Chondrocyte (in vitro differentiated cells): ENCODE measurements around the gene ABI3BP. TPM values are rescaled to one million over a fixed set of nuclear protein-coding genes. Genes with fewer than 3 reads are reported as not detected.
A peak's percentile ranks its signal among the peaks of the same experiment; 100 is the strongest.

Source experiments
- DNase-seq: peaks from one replicate; pipeline ENCODE4 v3.0.0; 2021; ENCODE audit warnings: mixed read lengths, low spot score
- H3K27ac Mint-ChIP-seq: one replicate; pipeline ENCODE4 v1.8.0; 2021; ENCODE audit warnings: mild to moderate bottlenecking, moderate library complexity, mixed read lengths; ENCODE audit not compliant: unreplicated experiment
- H3K27me3 Mint-ChIP-seq: 2 replicates; pipeline ENCODE4 v1.8.0; 2021; ENCODE audit warnings: low read depth, mixed read lengths
- H3K36me3 Mint-ChIP-seq: 2 replicates; pipeline ENCODE4 v1.8.0; 2021; ENCODE audit warnings: low read depth, mixed read lengths
- H3K4me1 Mint-ChIP-seq: 2 replicates; pipeline ENCODE4 v1.8.0; 2021; ENCODE audit warnings: low read depth, mild to moderate bottlenecking, mixed read lengths
- H3K4me3 Mint-ChIP-seq: one replicate; pipeline ENCODE4 v1.8.0; 2021; ENCODE audit warnings: mild to moderate bottlenecking, moderate library complexity, mixed read lengths; ENCODE audit not compliant: unreplicated experiment
- H3K9me3 Mint-ChIP-seq: 2 replicates; pipeline ENCODE4 v1.8.0; 2021; ENCODE audit warnings: low read depth, mixed read lengths
- CTCF ChIP-seq: fragments of 200-600 bp; sonication (generic); IDR thresholded peaks from 2 replicates; pipeline ENCODE4 v1.5.0; 2021; ENCODE audit warnings: antibody characterized with exemption, mild to moderate bottlenecking, moderate library complexity
- total RNA-seq: library from RNA; stranded (reverse); gene quantifications from 3 replicates; pipeline ENCODE4 v1.2.1, GENCODE V29; 2021

The ABI3BP gene
- total RNA-seq, 1 donor from 2014 or later = 10.2 TPM

DNA sequence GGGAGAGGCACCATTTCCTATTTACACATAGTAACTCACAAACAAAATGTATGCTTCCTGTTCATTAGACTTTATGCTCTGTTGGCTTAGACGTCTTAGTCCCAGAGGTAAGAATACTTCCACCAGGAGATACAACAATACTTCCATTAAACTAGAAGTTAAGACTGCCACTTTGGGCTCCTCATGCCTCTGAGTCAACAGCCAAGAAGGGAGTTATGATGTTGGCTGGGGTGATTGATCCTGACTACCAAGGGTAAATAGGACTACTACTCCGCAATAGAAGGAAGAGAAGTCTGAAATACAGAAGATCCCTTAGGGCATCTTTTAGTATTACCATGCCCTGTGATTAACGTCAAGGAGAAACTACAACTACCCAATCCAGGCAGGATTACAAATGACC lies 43.5 kb upstream of the ABI3BP start:
- no peak overlapping the region for H3K4me3 Mint-ChIP-seq
- peak overlapping the region; percentile 87 for H3K27ac Mint-ChIP-seq
- peaks cover 49% of the 10 kb centered on the region for H3K4me1 Mint-ChIP-seq
- H3K9me3 Mint-ChIP-seq = peaks cover 18% of the 10 kb centered on the region
- no peaks in the 10 kb centered on the region for H3K27me3 Mint-ChIP-seq
- H3K36me3 Mint-ChIP-seq = peaks cover 6% of the 10 kb centered on the region
- no peak for DNase-seq
- no peak for TF ChIP-seq CTCF

- peaks cover 20% of the 10 kb centered on the region for H3K9me3 Mint-ChIP-seq
- no peak overlapping the region for H3K4me3 Mint-ChIP-seq
- peak overlapping the region; percentile 88 for H3K27ac Mint-ChIP-seq
- TF ChIP-seq CTCF = no peak
- DNase-seq = no peak
- H3K36me3 Mint-ChIP-seq = peaks cover 6% of the 10 kb centered on the region
- H3K27me3 Mint-ChIP-seq = no peaks in the 10 kb centered on the region
- peaks cover 49% of the 10 kb centered on the region for H3K4me1 Mint-ChIP-seq
These were observed 43.0 kb upstream of the ABI3BP start for GRCh38 chr3:101036213-101036618.

- Mint-ChIP-seq H3K36me3 (peaks cover 9% of the 10 kb centered on the region), H3K4me3 (no peak overlapping the region), H3K4me1 (peaks cover 18% of the 10 kb centered on the region), H3K27me3 (no peaks in the 10 kb centered on the region), H3K27ac (no peak overlapping the region), H3K9me3 (peaks cover 40% of the 10 kb centered on the region)
- no peak for DNase-seq
- no peak for TF ChIP-seq CTCF
These were observed 34.1 kb upstream of the ABI3BP start for GRCh38 chr3:101027286-101027685.

DNA sequence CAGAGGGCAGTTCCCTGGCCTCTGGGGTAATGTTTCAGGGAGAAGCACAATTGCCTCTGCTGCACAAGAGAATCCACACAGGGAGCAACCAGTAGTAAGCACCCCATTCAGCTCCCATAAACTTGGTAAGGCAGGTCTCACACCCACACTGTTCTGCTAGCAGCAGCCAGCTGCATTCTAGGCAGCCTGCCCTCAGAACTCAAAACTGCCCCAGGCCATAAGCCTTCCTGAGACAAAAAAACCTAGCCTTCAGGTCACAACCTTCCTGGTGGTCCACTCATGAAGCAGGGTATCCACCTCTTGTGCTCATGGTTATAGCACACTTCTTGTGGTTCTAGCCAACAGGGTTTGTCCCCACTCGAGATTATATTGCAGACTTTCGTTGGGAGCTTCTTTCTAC lies 33.7 kb upstream of the ABI3BP start:
- no peaks in the 10 kb centered on the region for H3K27me3 Mint-ChIP-seq
- H3K9me3 Mint-ChIP-seq = peaks cover 39% of the 10 kb centered on the region
- H3K4me3 Mint-ChIP-seq = no peak overlapping the region
- peaks cover 18% of the 10 kb centered on the region for H3K4me1 Mint-ChIP-seq
- H3K36me3 Mint-ChIP-seq = peaks cover 9% of the 10 kb centered on the region
- TF ChIP-seq CTCF = no peak
- DNase-seq = no peak
- H3K27ac Mint-ChIP-seq = no peak overlapping the region

DNA sequence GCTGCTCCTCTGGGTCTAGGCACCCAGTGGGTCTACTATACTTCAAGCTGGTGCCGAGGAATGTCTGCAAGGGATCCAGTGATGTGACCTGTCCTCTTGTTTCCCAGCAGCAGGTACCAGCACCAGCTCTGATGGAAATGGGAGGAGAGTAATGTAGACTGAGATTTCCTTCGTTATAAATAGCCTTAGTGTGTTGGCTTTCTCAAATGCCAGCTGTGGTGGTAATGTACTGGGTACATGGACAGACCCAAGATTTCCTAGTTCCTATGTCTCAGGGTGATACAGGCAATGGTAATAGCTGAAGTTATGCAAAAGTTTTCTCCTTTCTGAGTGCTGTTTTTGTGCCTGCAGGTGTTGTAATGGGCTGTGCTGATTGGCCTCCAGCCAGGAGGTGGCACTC lies 33.0 kb upstream of the ABI3BP start:
- no peak overlapping the region for H3K4me3 Mint-ChIP-seq
- no peak for DNase-seq
- H3K27ac Mint-ChIP-seq = no peak overlapping the region
- no peaks in the 10 kb centered on the region for H3K27me3 Mint-ChIP-seq
- H3K9me3 Mint-ChIP-seq = peaks cover 36% of the 10 kb centered on the region
- H3K36me3 Mint-ChIP-seq = peaks cover 9% of the 10 kb centered on the region
- peaks cover 18% of the 10 kb centered on the region for H3K4me1 Mint-ChIP-seq
- no peak for TF ChIP-seq CTCF
